AG04449 (cell line): Measurements from ENCODE around the gene CTSW.

Experiments used
- CTCF ChIA-PET: fragments of 350-600 bp; formaldehyde crosslinking; extraction: SDS; loops from one replicate; lab custom pipeline; 2021; ENCODE audit warnings: antibody characterized with exemption; lab: Yijun Ruan, JAX
- POLR2A ChIA-PET: fragments of 400-600, 350-600 bp; formaldehyde crosslinking; extraction: SDS; loops from one replicate; lab custom pipeline; 2020; ENCODE audit warnings: antibody characterized with exemption, inconsistent platforms; lab: Yijun Ruan, JAX
- DNase-seq: peaks from one replicate; pipeline ENCODE4 v3.0.0-alpha.2; 2010; ENCODE audit warnings: low read depth, low spot score
- H3K4me3 ChIP-seq: 2 replicates; pipeline ENCODE4 v1.5.1; 2011; ENCODE audit warnings: low read depth, mild to moderate bottlenecking, control low read depth, low read length
- TF ChIP-seq, protein P1 (sequence below): IDR thresholded peaks from one replicate; pipeline ENCODE4 v1.5.1; 2011; ENCODE audit warnings: mild to moderate bottlenecking, moderate library complexity, low read length, control low read depth, inconsistent platforms; ENCODE audit not compliant: insufficient read depth; ENCODE audit errors: missing control alignments

The CTSW gene

GRCh38 chr11:65850217-65851082 is 29.2 kb upstream of the CTSW start:
- TF ChIP-seq, protein P1, sequence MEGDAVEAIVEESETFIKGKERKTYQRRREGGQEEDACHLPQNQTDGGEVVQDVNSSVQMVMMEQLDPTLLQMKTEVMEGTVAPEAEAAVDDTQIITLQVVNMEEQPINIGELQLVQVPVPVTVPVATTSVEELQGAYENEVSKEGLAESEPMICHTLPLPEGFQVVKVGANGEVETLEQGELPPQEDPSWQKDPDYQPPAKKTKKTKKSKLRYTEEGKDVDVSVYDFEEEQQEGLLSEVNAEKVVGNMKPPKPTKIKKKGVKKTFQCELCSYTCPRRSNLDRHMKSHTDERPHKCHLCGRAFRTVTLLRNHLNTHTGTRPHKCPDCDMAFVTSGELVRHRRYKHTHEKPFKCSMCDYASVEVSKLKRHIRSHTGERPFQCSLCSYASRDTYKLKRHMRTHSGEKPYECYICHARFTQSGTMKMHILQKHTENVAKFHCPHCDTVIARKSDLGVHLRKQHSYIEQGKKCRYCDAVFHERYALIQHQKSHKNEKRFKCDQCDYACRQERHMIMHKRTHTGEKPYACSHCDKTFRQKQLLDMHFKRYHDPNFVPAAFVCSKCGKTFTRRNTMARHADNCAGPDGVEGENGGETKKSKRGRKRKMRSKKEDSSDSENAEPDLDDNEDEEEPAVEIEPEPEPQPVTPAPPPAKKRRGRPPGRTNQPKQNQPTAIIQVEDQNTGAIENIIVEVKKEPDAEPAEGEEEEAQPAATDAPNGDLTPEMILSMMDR = no peak
- ChIA-PET CTCF (interaction anchor here (0.7 to 5.3 kb wide), 7 partner anchors 10 to 224 kb away, joined by 3 to 41 read pairs (median 4); partner anchors contain the start of genes KAT5 and MUS81), POLR2A (interaction anchor here (0.6 to 4.3 kb wide), 5 partner anchors 9 to 236 kb away, joined by 3 to 42 read pairs (median 5); partner anchors contain the start of genes CFL1, MUS81 and SNX32)
- no peak for DNase-seq
- no peak overlapping the region for H3K4me3 ChIP-seq

DNA sequence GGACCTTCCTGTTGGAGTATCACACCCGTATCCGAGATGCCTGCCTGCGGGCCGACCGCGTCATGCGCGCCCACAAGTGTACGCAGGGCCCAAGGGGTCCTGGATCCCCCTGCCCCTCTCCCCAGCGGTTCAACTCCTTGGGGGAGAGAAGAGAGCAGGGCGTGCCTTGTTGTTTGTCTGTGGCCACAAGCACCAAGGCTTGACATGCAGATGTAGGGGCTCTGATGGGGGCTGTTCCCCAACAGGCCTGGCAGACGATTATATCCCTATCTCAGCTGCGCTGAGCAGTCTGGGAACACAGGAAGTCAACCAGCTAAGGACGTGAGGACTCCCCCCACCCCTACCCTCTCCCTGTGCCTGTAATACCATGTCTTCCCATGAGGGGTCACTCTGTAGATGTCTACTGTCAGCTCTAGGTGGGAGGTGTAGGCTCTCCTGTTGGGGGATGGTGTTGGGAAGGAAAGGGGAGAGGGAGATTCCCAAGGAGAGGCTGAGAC is 28.5 kb upstream of the CTSW start:
- ChIA-PET POLR2A (interaction anchor here (1.1 to 4.3 kb wide), 4 partner anchors 8 to 132 kb away, joined by 3 to 42 read pairs (median 5); partner anchors contain the start of genes CFL1 and MUS81), CTCF (interaction anchor here (0.5 to 5.3 kb wide), 13 partner anchors 9 to 225 kb away, joined by 3 to 41 read pairs (median 4); partner anchors contain the start of genes KAT5 and MUS81)
- DNase-seq = no peak
- TF ChIP-seq, protein P1 = peak; percentile 54
- no peak overlapping the region for H3K4me3 ChIP-seq

GRCh38 chr11:65851811-65852507 is 27.7 kb upstream of the CTSW start:
- TF ChIP-seq, protein P1 = no peak
- no peak overlapping the region for H3K4me3 ChIP-seq
- DNase-seq = no peak
- CTCF ChIA-PET = interaction anchor here (0.5 to 5.3 kb wide), 14 partner anchors 8 to 226 kb away, joined by 3 to 41 read pairs (median 4); partner anchors contain the start of genes KAT5 and MUS81
- POLR2A ChIA-PET = interaction anchor here (1.1 to 4.3 kb wide), 3 partner anchors 7 to 20 kb away, joined by 3 to 42 read pairs (median 4); partner anchors contain the start of genes CFL1 and MUS81

DNA sequence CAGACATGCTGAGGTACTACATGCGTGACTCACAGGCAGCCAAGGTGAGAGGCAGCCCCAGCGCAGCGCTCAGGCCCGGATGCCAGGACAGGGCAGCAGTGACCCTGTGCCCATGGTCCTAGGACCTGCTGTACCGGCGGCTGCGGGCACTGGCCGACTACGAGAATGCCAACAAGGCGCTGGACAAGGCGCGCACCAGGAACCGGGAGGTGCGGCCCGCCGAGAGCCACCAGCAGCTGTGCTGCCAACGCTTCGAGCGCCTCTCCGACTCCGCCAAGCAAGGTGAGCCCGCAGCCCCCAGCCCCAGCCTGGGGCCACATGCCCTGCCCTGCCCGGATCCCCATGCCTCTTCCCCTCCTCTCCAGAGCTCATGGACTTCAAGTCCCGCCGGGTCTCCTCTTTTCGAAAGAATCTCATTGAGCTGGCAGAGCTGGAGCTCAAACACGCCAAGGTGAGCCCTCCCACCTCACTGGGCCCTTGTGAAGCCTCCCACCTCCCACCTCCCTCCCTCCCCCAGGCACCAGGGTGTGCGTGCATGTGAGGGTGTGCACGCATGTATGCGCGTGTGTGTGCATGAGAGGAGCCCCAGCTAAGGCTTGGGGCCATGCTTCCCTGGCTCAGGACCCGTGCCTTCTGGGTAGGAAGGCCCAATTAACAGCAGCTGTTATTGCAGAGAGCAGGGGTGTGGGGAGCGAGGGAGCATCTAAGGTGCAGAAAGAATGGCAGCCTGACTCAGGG is 27.0 kb upstream of the CTSW start:
- ChIA-PET CTCF (interaction anchor here (0.5 to 5.3 kb wide), 7 partner anchors 7 to 141 kb away, joined by 3 to 41 read pairs (median 6); partner anchors contain the start of genes FIBP, KAT5 and MUS81), POLR2A (interaction anchor here (0.7 to 1.6 kb wide), 3 partner anchors 19 to 141 kb away, joined by 4 read pairs; partner anchors contain the start of genes KAT5 and SNX32)
- TF ChIP-seq, protein P1 = no peak
- no peak overlapping the region for H3K4me3 ChIP-seq
- no peak for DNase-seq

- no peak for DNase-seq
- TF ChIP-seq, protein P1 = no peak
- H3K4me3 ChIP-seq = no peak overlapping the region
- POLR2A ChIA-PET = interaction anchor here (0.7 to 1.6 kb wide), 3 partner anchors 18 to 142 kb away, joined by 4 read pairs; partner anchors contain the start of genes KAT5 and SNX32
- CTCF ChIA-PET = interaction anchor here (0.5 to 5.3 kb wide), 4 partner anchors 7 to 142 kb away, joined by 3 to 41 read pairs (median 7); partner anchors contain the start of genes FIBP, KAT5 and MUS81
Measured at GRCh38 chr11:65853246-65853979, 26.2 kb upstream of the CTSW start.
